Erythroblast (primary cell): ENCODE data around the gene DAAM1.

ENCODE experiments used
- GATA1 ChIP-seq: IDR thresholded peaks from 2 replicates; pipeline ENCODE4 v1.6.1; 2011; ENCODE audit warnings: low read depth, mild to moderate bottlenecking, control low read depth, low read length, moderate library complexity
- POLR2A ChIP-seq: IDR thresholded peaks from 2 replicates; pipeline ENCODE4 v1.6.1; 2011; ENCODE audit warnings: mild to moderate bottlenecking, low read length

GRCh38 chr14:59309291-59309900 is 120.9 kb downstream of the DAAM1 start:
- TF ChIP-seq POLR2A: no peak
- no peak for TF ChIP-seq GATA1
